Lower lobe of right lung (tissue), 2 donors: ENCODE data around the gene PGBD5. TPM values are rescaled to one million over a fixed set of nuclear protein-coding genes. Genes with fewer than 3 reads are reported as not detected.

Source experiments
- ATAC-seq, 2 donors: fragments of 200-7000 bp; cut with Tn5 transposase; one replicate each; pipeline ENCODE4 v1.9.1; 2020 to 2022; ENCODE audit warnings: mild to moderate bottlenecking in 2 of 2, moderate library complexity in 2 of 2
- DNase-seq: peaks from one replicate; pipeline ENCODE4 v3.0.0-alpha.2; 2020
- H3K27ac ChIP-seq: fragments of 200-600 bp; one replicate; pipeline ENCODE4 v1.8.0; 2022
- H3K27me3 ChIP-seq: fragments of 200-600 bp; one replicate; pipeline ENCODE4 v1.8.0; 2022; ENCODE audit warnings: low read depth
- H3K36me3 ChIP-seq: fragments of 200-600 bp; one replicate; pipeline ENCODE4 v1.8.0; 2022; ENCODE audit warnings: mild to moderate bottlenecking
- H3K4me1 ChIP-seq: fragments of 200-600 bp; one replicate; pipeline ENCODE4 v1.8.0; 2022
- H3K4me3 ChIP-seq: fragments of 200-600 bp; one replicate; pipeline ENCODE4 v1.8.0; 2022; ENCODE audit warnings: mild to moderate bottlenecking
- H3K9me3 ChIP-seq: fragments of 200-600 bp; one replicate; pipeline ENCODE4 v1.8.0; 2022
- CTCF ChIP-seq: fragments of 200-600 bp; IDR thresholded peaks from one replicate; pipeline ENCODE4 v1.8.0; 2022; ENCODE audit warnings: antibody characterized with exemption, mild to moderate bottlenecking
- intact Hi-C: fragments of 100-400 bp; cut with DNase I; formaldehyde crosslinking; loops from one replicate; pipeline ENCODE4 v1.11.0; 2022
- total RNA-seq: library from RNA; stranded (reverse); fragmentation: NEBNext Ultra II Directional; extraction: Animal tissue kit (Norgen Biotek cat#: 25700); gene quantifications from one replicate; pipeline ENCODE4 v1.2.1, GENCODE V29; 2021
- donor health status: DM: no; HTN: yes; CAD: no; lungs with severe emphysema.

The PGBD5 gene
- total RNA-seq, 1 donor from 2014 or later = 2.3 TPM

DNA sequence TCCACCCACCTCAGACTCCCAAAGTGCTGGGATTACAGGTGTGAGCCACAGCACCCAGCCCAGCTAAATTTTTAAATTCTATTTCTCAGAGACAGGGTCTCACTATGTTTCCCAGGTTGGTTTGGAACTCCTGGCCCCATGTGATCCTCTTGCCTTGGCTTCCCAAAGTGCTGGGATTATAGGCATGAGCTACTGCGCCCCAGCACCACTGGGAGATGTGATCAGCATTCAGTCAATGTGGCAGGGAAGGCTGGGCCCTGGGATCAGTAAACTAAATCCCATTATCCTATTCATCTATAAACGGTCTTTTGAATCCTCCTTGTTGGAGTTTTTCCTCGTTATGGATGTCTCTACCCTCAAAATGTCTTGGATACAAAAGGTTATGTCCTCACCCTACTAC, 113.5 kb downstream of the PGBD5 start:
- Histone ChIP-seq H3K4me1 (no peaks in the 10 kb centered on the region), H3K4me3 (no peak overlapping the region), H3K9me3 (no peaks in the 10 kb centered on the region), H3K27me3 (peaks cover 12% of the 10 kb centered on the region), H3K27ac (no peak overlapping the region), H3K36me3 (no peaks in the 10 kb centered on the region)
- DNase-seq (no peak), ATAC-seq (no peak)
- intact Hi-C loops = no loop called here
- TF ChIP-seq CTCF = no peak

- H3K4me1 ChIP-seq = no peaks in the 10 kb centered on the region
- no peak overlapping the region for H3K4me3 ChIP-seq
- H3K27me3 ChIP-seq = peaks cover 12% of the 10 kb centered on the region
- DNase-seq (peak; percentile 83), ATAC-seq (peak; percentile 91 to 93)
- intact Hi-C loops = no loop called here
- TF ChIP-seq CTCF = peak; percentile 94
- no peaks in the 10 kb centered on the region for H3K9me3 ChIP-seq
- no peak overlapping the region for H3K27ac ChIP-seq
- H3K36me3 ChIP-seq = no peaks in the 10 kb centered on the region
These were observed 115.6 kb downstream of the PGBD5 start for GRCh38 chr1:230310381-230311163.

DNA sequence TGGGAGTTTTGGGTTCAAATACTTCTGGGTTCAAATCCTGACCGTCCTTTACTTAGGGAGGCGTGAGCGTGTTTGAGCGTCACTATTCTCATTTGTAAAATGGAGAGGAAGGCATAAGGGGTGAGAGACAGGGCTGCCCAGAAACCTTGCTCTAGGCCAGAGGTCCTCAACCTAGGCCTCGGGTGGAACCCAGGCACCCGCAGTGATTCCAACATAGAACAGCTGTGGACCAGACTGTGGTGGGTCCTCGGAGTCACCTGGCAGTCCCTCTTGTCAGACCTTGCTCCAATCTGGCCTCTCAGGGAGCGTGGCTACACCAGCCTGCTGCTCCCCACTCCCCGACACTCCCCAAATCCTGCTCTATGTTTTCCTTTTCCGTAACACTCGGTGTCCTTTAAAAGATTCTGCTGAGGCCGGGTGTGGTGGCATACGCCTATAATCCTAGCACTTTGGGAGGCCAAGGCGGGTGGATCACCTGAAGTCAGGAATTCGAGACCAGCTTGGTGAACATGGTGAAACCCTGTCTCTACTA, 116.4 kb downstream of the PGBD5 start:
- Histone ChIP-seq H3K27me3 (peaks cover 12% of the 10 kb centered on the region), H3K9me3 (no peaks in the 10 kb centered on the region), H3K27ac (no peak overlapping the region), H3K36me3 (no peaks in the 10 kb centered on the region), H3K4me3 (no peak overlapping the region), H3K4me1 (no peaks in the 10 kb centered on the region)
- TF ChIP-seq CTCF = no peak
- intact Hi-C loops = no loop called here
- no peak for DNase-seq
- no peak for ATAC-seq

DNA sequence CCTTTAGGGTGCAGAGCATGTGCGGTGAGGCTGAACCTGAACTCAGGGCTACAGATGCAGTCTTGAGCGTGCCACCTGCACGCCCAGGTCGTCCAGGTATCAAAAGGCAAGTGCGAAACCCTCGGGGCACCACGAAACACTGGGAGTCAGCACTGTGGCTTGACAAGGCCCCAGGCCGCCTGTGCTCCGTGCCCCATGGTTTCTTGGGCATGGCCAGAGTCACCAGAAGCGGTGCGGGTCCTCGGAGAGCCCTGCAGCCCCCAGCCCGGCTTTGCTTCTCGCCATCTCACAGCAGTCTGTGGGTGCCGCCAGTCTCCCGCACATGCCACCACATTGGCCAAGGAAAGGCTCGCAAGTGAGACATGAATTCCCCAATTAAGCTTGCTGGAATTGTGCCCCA, 117.3 kb downstream of the PGBD5 start:
- ATAC-seq = no peak
- no peak for DNase-seq

GRCh38 chr1:230308039-230308438, 118.1 kb downstream of the PGBD5 start:
- intact Hi-C loops = no loop called here

More for the DNA sequence above, 117.3 kb downstream of the PGBD5 start:
- peaks cover 12% of the 10 kb centered on the region for H3K27me3 ChIP-seq
- no peak overlapping the region for H3K27ac ChIP-seq
- H3K36me3 ChIP-seq = no peaks in the 10 kb centered on the region
- H3K4me1 ChIP-seq = peaks cover 6% of the 10 kb centered on the region
- no peak overlapping the region for H3K4me3 ChIP-seq
- TF ChIP-seq CTCF = no peak
- intact Hi-C loops = no loop called here
- H3K9me3 ChIP-seq = no peaks in the 10 kb centered on the region

More at GRCh38 chr1:230308039-230308438, 118.1 kb downstream of the PGBD5 start:
- Histone ChIP-seq H3K9me3 (no peaks in the 10 kb centered on the region), H3K4me3 (no peak overlapping the region), H3K27ac (no peak overlapping the region), H3K4me1 (peaks cover 11% of the 10 kb centered on the region), H3K27me3 (peaks cover 12% of the 10 kb centered on the region), H3K36me3 (no peaks in the 10 kb centered on the region)
- DNase-seq (peak; percentile 74), ATAC-seq (peak; percentile 25 to 28)
- TF ChIP-seq CTCF = no peak
